Inflammatory macrophage treated with lipopolysaccharide for 4 hours (primary cell): Measurements from ENCODE around the gene CLEC9A.

Experiments
- DNase-seq: peaks from one replicate; pipeline ENCODE4 v3.0.0-alpha.2; 2020

The CLEC9A gene

GRCh38 chr12:10067942-10068341 is 37.5 kb downstream of the CLEC9A start:
- peak; percentile 34 for DNase-seq

- DNase-seq = peak; percentile 93
Observed at GRCh38 chr12:10068644-10069043, 38.2 kb downstream of the CLEC9A start.

GRCh38 chr12:10069099-10069498 is 38.6 kb downstream of the CLEC9A start:
- peak; percentile 65 for DNase-seq

- peak; percentile 70 for DNase-seq
Observed at GRCh38 chr12:10069976-10070375, 39.5 kb downstream of the CLEC9A start.

- no peak for DNase-seq
Observed at GRCh38 chr12:10070380-10070779, 39.9 kb downstream of the CLEC9A start.

- DNase-seq = no peak
Observed at GRCh38 chr12:10072131-10072530, 41.6 kb downstream of the CLEC9A start.

GRCh38 chr12:10073261-10073660 is 42.8 kb downstream of the CLEC9A start:
- no peak for DNase-seq

- DNase-seq = no peak
Observed at GRCh38 chr12:10075451-10075850, 45.0 kb downstream of the CLEC9A start.

- peak; percentile 48 for DNase-seq
Observed at GRCh38 chr12:10082117-10082874, 51.8 kb downstream of the CLEC9A start.

- DNase-seq = no peak
Observed at GRCh38 chr12:10084733-10085132, 54.3 kb downstream of the CLEC9A start.

- no peak for DNase-seq
Observed at GRCh38 chr12:10086387-10086786, 55.9 kb downstream of the CLEC9A start.

- DNase-seq = peak; percentile 71
Observed at GRCh38 chr12:10088031-10088430, 57.5 kb downstream of the CLEC9A start.

- peak; percentile 41 for DNase-seq
Observed at GRCh38 chr12:10088955-10089900, 58.7 kb downstream of the CLEC9A start.

GRCh38 chr12:10094646-10095395 is 64.3 kb downstream of the CLEC9A start:
- peak; percentile 97 for DNase-seq

- no peak for DNase-seq
Observed at GRCh38 chr12:10095971-10096370, 65.5 kb downstream of the CLEC9A start.

- peak; percentile 65 for DNase-seq
Observed at GRCh38 chr12:10097521-10097920, 67.0 kb downstream of the CLEC9A start.

- DNase-seq = no peak
Observed at GRCh38 chr12:10098791-10099190, 68.3 kb downstream of the CLEC9A start, which contains the start of gene CLEC1A. TSS of gene CLEC1A (minus strand) at chr12:10098985. CDS start at chr12:10098922, 63 bp downstream.

- no peak for DNase-seq
Observed at GRCh38 chr12:10101042-10101579, 70.6 kb downstream of the CLEC9A start.

- no peak for DNase-seq
Observed at GRCh38 chr12:10101648-10102220, 71.3 kb downstream of the CLEC9A start.

GRCh38 chr12:10102322-10102721 is 71.8 kb downstream of the CLEC9A start:
- DNase-seq = peak; percentile 80

- DNase-seq = no peak
Observed at GRCh38 chr12:10110256-10110844, 79.9 kb downstream of the CLEC9A start.

- no peak for DNase-seq
Observed at GRCh38 chr12:10111451-10111850, 81.0 kb downstream of the CLEC9A start.
